Mesothelial cell of epicardium (in vitro differentiated cells): ENCODE results near the gene FYN. TPM values are rescaled to one million over a fixed set of nuclear protein-coding genes. Genes with fewer than 3 reads are reported as not detected.
A peak's percentile ranks its signal among the peaks of the same experiment; 100 is the strongest.

Experiments
- DNase-seq, 2 experiments: peaks; one replicate each; pipeline ENCODE4 v3.0.0; 2021; ENCODE audit warnings: low spot score in 2 of 2; ENCODE audit not compliant: unreplicated experiment in 2 of 2
- H3K27ac Mint-ChIP-seq: 2 replicates; pipeline ENCODE4 v1.8.0; 2021; ENCODE audit warnings: mixed read lengths
- H3K27me3 Mint-ChIP-seq: 2 replicates; pipeline ENCODE4 v1.8.0; 2021; ENCODE audit warnings: low read depth, mixed read lengths
- H3K36me3 Mint-ChIP-seq: 2 replicates; pipeline ENCODE4 v1.8.0; 2021; ENCODE audit warnings: mixed read lengths
- H3K4me1 Mint-ChIP-seq: 2 replicates; pipeline ENCODE4 v1.8.0; 2021; ENCODE audit warnings: mixed read lengths
- H3K4me3 Mint-ChIP-seq: 2 replicates; pipeline ENCODE4 v1.8.0; 2021; ENCODE audit warnings: mild to moderate bottlenecking, moderate library complexity, mixed read lengths
- H3K9me3 Mint-ChIP-seq: 2 replicates; pipeline ENCODE4 v1.8.0; 2021; ENCODE audit warnings: mixed read lengths
- CTCF ChIP-seq: fragments of 200-600 bp; sonication (generic); IDR thresholded peaks from one replicate; pipeline ENCODE4 v1.5.0; 2021; ENCODE audit warnings: antibody characterized with exemption; ENCODE audit not compliant: unreplicated experiment
- total RNA-seq: library from RNA; stranded (reverse); gene quantifications from 3 replicates; pipeline ENCODE4 v1.2.1, GENCODE V29; 2021

Gene FYN
- total RNA-seq, 1 donor from 2014 or later: 115 TPM

GRCh38 chr6:111713811-111714210, 159.4 kb downstream of the FYN start:
- peaks cover 37% of the 10 kb centered on the region for H3K4me1 Mint-ChIP-seq
- TF ChIP-seq CTCF: no peak
- peak overlapping the region; percentile 96 for H3K27ac Mint-ChIP-seq
- no peak overlapping the region for H3K4me3 Mint-ChIP-seq
- no peak for DNase-seq
- peaks cover 16% of the 10 kb centered on the region for H3K36me3 Mint-ChIP-seq
- H3K9me3 Mint-ChIP-seq: no peaks in the 10 kb centered on the region
- no peaks in the 10 kb centered on the region for H3K27me3 Mint-ChIP-seq

- no peaks in the 10 kb centered on the region for H3K27me3 Mint-ChIP-seq
- H3K27ac Mint-ChIP-seq: peak overlapping the region; percentile 96
- H3K4me3 Mint-ChIP-seq: no peak overlapping the region
- no peaks in the 10 kb centered on the region for H3K9me3 Mint-ChIP-seq
- peaks cover 37% of the 10 kb centered on the region for H3K4me1 Mint-ChIP-seq
- TF ChIP-seq CTCF: no peak
- no peak for DNase-seq
- peaks cover 11% of the 10 kb centered on the region for H3K36me3 Mint-ChIP-seq
These were observed 160.0 kb downstream of the FYN start for GRCh38 chr6:111713236-111713635.

GRCh38 chr6:111711984-111712752, 161.1 kb downstream of the FYN start:
- Mint-ChIP-seq H3K9me3 (no peaks in the 10 kb centered on the region), H3K4me3 (no peak overlapping the region), H3K36me3 (peaks cover 8% of the 10 kb centered on the region), H3K4me1 (peaks cover 37% of the 10 kb centered on the region), H3K27ac (peak overlapping the region; percentile 96), H3K27me3 (no peaks in the 10 kb centered on the region)
- TF ChIP-seq CTCF: no peak
- DNase-seq: peak in 1 of 2 experiments; percentile 55

- Mint-ChIP-seq H3K27me3 (no peaks in the 10 kb centered on the region), H3K4me3 (no peak overlapping the region), H3K36me3 (peaks cover 8% of the 10 kb centered on the region), H3K9me3 (no peaks in the 10 kb centered on the region), H3K27ac (peak overlapping the region; percentile 96), H3K4me1 (peaks cover 37% of the 10 kb centered on the region)
- TF ChIP-seq CTCF: no peak
- no peak for DNase-seq
These were observed 161.8 kb downstream of the FYN start for GRCh38 chr6:111711476-111711875.

GRCh38 chr6:111710911-111711310, 162.3 kb downstream of the FYN start:
- TF ChIP-seq CTCF: no peak
- no peak for DNase-seq
- H3K4me3 Mint-ChIP-seq: no peak overlapping the region
- H3K9me3 Mint-ChIP-seq: no peaks in the 10 kb centered on the region
- H3K27ac Mint-ChIP-seq: peak overlapping the region; percentile 96
- no peaks in the 10 kb centered on the region for H3K27me3 Mint-ChIP-seq
- H3K36me3 Mint-ChIP-seq: peaks cover 8% of the 10 kb centered on the region
- peaks cover 37% of the 10 kb centered on the region for H3K4me1 Mint-ChIP-seq
